Measurements from ENCODE around the gene SLC9A9.
A peak's percentile ranks its signal among the peaks of the same experiment; 100 is the strongest.

SLC9A9 gene

DNA sequence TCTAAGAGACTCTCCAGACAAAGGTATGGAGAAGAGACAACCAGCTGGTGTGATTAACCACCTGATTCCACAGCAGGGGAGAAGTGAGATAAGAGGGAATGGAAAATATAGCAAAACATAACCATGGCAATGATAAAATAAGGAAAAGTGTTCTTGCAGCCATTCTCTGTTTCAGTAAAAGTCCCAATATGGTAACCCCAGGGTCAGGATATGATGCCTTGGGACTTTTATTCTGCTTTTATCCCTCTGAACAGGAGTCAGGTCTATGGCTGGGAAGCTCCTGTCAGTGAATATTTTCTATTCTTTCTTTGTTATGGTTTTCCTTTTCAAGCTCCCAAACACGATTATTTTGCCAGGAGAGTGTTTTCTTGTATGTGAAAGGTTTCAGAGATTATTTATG is 94.2 kb downstream of the SLC9A9 start:
- Histone ChIP-seq H3K36me3 (no peaks in the 10 kb centered on the region), H3K27me3 (no peaks in the 10 kb centered on the region), H3K4me1 (peaks cover 41% of the 10 kb centered on the region), H3K9me3 (no peaks in the 10 kb centered on the region), H3K4me3 (ENCODE audit: low read depth, low read length) (no peak overlapping the region)
- TF ChIP-seq CTCF (IDR thresholded peaks at IDR 0.05; ENCODE audit: low read depth, low read length), result no peak
- no peak for DNase-seq

GRCh38 chr3:143753456-143753855 is 94.8 kb downstream of the SLC9A9 start:
- no peaks in the 10 kb centered on the region for H3K27me3 ChIP-seq
- TF ChIP-seq CTCF (IDR thresholded peaks at IDR 0.05; ENCODE audit: low read depth, low read length), result no peak; the same call in 1 of the 2 replicates
- DNase-seq, result peak; percentile 71
- no peaks in the 10 kb centered on the region for H3K36me3 ChIP-seq
- peaks cover 41% of the 10 kb centered on the region for H3K4me1 ChIP-seq
- no peaks in the 10 kb centered on the region for H3K9me3 ChIP-seq
- no peak overlapping the region for H3K4me3 ChIP-seq (ENCODE audit: low read depth, low read length)

GRCh38 chr3:143753006-143753405 is 95.3 kb downstream of the SLC9A9 start:
- H3K4me3 ChIP-seq (ENCODE audit: low read depth, low read length), result no peak overlapping the region
- H3K4me1 ChIP-seq, result peaks cover 41% of the 10 kb centered on the region
- TF ChIP-seq CTCF (IDR thresholded peaks at IDR 0.05; ENCODE audit: low read depth, low read length), result no peak
- H3K27me3 ChIP-seq, result no peaks in the 10 kb centered on the region
- no peaks in the 10 kb centered on the region for H3K9me3 ChIP-seq
- H3K36me3 ChIP-seq, result no peaks in the 10 kb centered on the region
- DNase-seq, result no peak

DNA sequence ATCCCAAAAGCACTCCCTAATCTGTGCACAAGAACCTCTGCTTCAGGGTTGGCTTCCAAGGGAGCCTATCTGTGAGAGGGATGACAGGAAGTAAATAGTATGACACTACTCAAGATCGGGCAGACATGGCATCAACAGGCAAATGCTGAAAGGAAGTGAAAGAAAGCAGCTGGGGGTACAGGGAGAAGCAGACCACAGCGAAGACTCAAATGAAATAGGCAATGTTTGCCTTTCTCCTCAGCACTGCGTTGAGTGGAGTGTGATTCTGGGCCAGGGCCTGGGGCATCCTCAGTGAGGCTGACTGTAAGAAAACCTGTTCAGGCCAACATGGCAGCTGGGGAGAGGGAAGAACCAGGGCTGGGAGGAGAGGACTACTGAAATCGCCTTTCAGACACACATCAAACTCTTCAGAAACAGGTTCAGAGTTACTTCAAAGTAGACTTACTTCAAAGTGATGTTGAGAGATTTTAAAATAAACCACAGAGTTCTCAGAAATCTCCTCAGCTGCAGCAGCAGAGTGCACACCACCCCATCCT is 96.6 kb downstream of the SLC9A9 start:
- Histone ChIP-seq H3K27me3 (no peaks in the 10 kb centered on the region), H3K9me3 (no peaks in the 10 kb centered on the region), H3K36me3 (no peaks in the 10 kb centered on the region), H3K4me1 (peaks cover 41% of the 10 kb centered on the region), H3K4me3 (ENCODE audit: low read depth, low read length) (no peak overlapping the region)
- DNase-seq, result no peak
- TF ChIP-seq CTCF (IDR thresholded peaks at IDR 0.05; ENCODE audit: low read depth, low read length), result no peak

DNA sequence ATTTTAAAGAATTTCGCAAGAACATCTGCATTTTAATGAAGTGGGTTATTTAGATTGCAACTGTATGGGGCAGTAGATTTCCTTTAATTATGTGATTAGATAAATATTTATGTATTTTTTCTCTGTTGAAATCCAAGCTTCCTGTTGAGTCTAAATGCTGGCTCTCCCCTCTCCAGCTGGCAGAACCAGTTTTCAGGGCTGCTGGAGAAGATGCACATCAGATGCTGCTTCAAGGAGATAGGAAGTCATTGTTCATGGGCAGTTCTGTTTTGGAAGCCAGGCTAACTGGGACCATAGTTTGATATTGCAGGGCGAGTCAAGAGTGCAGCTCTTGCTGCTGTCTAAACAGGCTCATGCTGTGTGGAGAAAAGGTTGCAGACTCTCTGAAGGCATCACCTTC is 97.4 kb downstream of the SLC9A9 start:
- H3K27me3 ChIP-seq, result no peaks in the 10 kb centered on the region
- H3K4me3 ChIP-seq (ENCODE audit: low read depth, low read length), result no peak overlapping the region
- H3K9me3 ChIP-seq, result no peaks in the 10 kb centered on the region
- peaks cover 42% of the 10 kb centered on the region for H3K4me1 ChIP-seq
- TF ChIP-seq CTCF (IDR thresholded peaks at IDR 0.05; ENCODE audit: low read depth, low read length), result no peak
- no peaks in the 10 kb centered on the region for H3K36me3 ChIP-seq
- no peak for DNase-seq

GRCh38 chr3:143749926-143750325 is 98.3 kb downstream of the SLC9A9 start:
- DNase-seq, result no peak
- no peak for TF ChIP-seq CTCF (IDR thresholded peaks at IDR 0.05; ENCODE audit: low read depth, low read length)
- Histone ChIP-seq H3K9me3 (no peaks in the 10 kb centered on the region), H3K4me1 (peaks cover 47% of the 10 kb centered on the region), H3K27me3 (no peaks in the 10 kb centered on the region), H3K4me3 (ENCODE audit: low read depth, low read length) (no peak overlapping the region), H3K36me3 (no peaks in the 10 kb centered on the region)

Data from BE2C (cell line).